Mucosa of descending colon (tissue), 3 donors: ENCODE measurements around the gene BEAN1. TPM values are rescaled to one million over a fixed set of nuclear protein-coding genes. Genes with fewer than 3 reads are reported as not detected.
A peak's percentile ranks its signal among the peaks of the same experiment; 100 is the strongest.

Experiments used
- ATAC-seq: fragments of 200-7000 bp; cut with Tn5 transposase; one replicate; pipeline ENCODE4 v1.9.1; 2020; ENCODE audit warnings: mild to moderate bottlenecking, moderate library complexity
- DNase-seq, 3 donors: peaks; one replicate each; pipeline ENCODE4 v3.0.0-alpha.2; 2020
- H3K36me3 ChIP-seq: fragments of 200-600 bp; one replicate; pipeline ENCODE4 v1.8.0; 2021; ENCODE audit warnings: low read depth, mild to moderate bottlenecking
- H3K4me1 ChIP-seq: fragments of 200-600 bp; one replicate; pipeline ENCODE4 v1.8.0; 2021; ENCODE audit warnings: low read depth, mild to moderate bottlenecking
- H3K4me3 ChIP-seq: fragments of 200-600 bp; one replicate; pipeline ENCODE4 v1.8.0; 2021; ENCODE audit warnings: mild to moderate bottlenecking
- H3K9me3 ChIP-seq: fragments of 200-600 bp; one replicate; pipeline ENCODE4 v1.8.0; 2021; ENCODE audit warnings: mild to moderate bottlenecking
- CTCF ChIP-seq: fragments of 200-600 bp; IDR thresholded peaks from one replicate; pipeline ENCODE4 v1.8.0; 2022; ENCODE audit warnings: antibody characterized with exemption, mild to moderate bottlenecking
- intact Hi-C, 2 donors: fragments of 100-400 bp; cut with DNase I in 1 of 2; cut with micrococcal nuclease in 1 of 2; formaldehyde crosslinking; loops; one replicate each; pipeline versions ENCODE4 v1.11.0 to v1.11.1; 2022; cut with DNase I, micrococcal nuclease
- total RNA-seq, 3 donors: library from RNA; stranded (reverse); fragmentation: NEBNext Ultra II Directional in 2 of 3; extraction: Animal tissue kit (Norgen Biotek cat#: 25700) in 2 of 3; gene quantifications; one replicate each; pipeline versions ENCODE4 v1.2.1 to v1.2.4, GENCODE V29; 2021 to 2023
- donor health status: DM: no; HTN: no; CAD: no; lungs with moderate emphysema.
- donor health status: DM: no; HTN: no; CAD: no.
- donor health status: DM: no; HTN: yes; CAD: no.

BEAN1 gene
- total RNA-seq, 3 donors from 2014 or later, result 0.22 TPM; not detected in 2

- no peak for TF ChIP-seq CTCF
- Histone ChIP-seq H3K36me3 (peaks cover 4% of the 10 kb centered on the region), H3K9me3 (no peaks in the 10 kb centered on the region), H3K4me3 (no peak overlapping the region), H3K4me1 (peaks cover 24% of the 10 kb centered on the region)
- DNase-seq (peak in 1 of 3 donors; percentile 41), ATAC-seq (peak; percentile 41)
- intact Hi-C loops, result no loop called here
These were observed 88.8 kb downstream of the BEAN1 start for GRCh38 chr16:66515596-66516508.

DNA sequence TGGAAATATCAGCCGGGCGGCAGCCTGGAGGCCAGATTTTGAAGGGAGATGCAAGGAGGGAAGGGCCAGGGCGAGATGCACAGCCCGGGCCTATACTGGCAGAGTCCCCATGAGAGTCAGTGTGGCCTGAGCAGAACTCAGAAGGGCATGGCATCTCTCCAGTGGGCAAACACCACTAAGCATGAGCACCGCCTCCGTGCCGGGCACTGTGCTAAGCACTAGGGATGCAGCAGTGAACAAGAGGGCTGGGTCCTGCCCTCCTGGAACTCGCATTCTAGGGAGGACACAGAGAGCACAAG, 89.4 kb downstream of the BEAN1 start:
- intact Hi-C loops, result no loop called here
- ATAC-seq (no peak), DNase-seq (no peak)
- Histone ChIP-seq H3K36me3 (peaks cover 4% of the 10 kb centered on the region), H3K4me1 (peaks cover 24% of the 10 kb centered on the region), H3K4me3 (no peak overlapping the region), H3K9me3 (no peaks in the 10 kb centered on the region)
- TF ChIP-seq CTCF, result no peak

GRCh38 chr16:66516808-66517585, 89.9 kb downstream of the BEAN1 start:
- intact Hi-C loops, result no loop called here
- TF ChIP-seq CTCF, result no peak
- peak; percentile 96 to 98 (median 97) for DNase-seq
- H3K4me3 ChIP-seq, result no peak overlapping the region
- peak; percentile 95 for ATAC-seq
- H3K9me3 ChIP-seq, result no peaks in the 10 kb centered on the region
- peaks cover 24% of the 10 kb centered on the region for H3K4me1 ChIP-seq
- H3K36me3 ChIP-seq, result peaks cover 4% of the 10 kb centered on the region

- Histone ChIP-seq H3K4me1 (peaks cover 24% of the 10 kb centered on the region), H3K4me3 (no peak overlapping the region), H3K36me3 (peaks cover 4% of the 10 kb centered on the region), H3K9me3 (no peaks in the 10 kb centered on the region)
- ATAC-seq (no peak), DNase-seq (peak in 1 of 3 donors; percentile 58)
- intact Hi-C loops, result no loop called here
- TF ChIP-seq CTCF, result no peak
These were observed 90.6 kb downstream of the BEAN1 start for GRCh38 chr16:66517586-66518263.

GRCh38 chr16:66519482-66520373, 92.6 kb downstream of the BEAN1 start:
- no peaks in the 10 kb centered on the region for H3K9me3 ChIP-seq
- no peak for TF ChIP-seq CTCF
- peaks cover 24% of the 10 kb centered on the region for H3K4me1 ChIP-seq
- intact Hi-C loops, result no loop called here
- peaks cover 4% of the 10 kb centered on the region for H3K36me3 ChIP-seq
- no peak for ATAC-seq
- no peak overlapping the region for H3K4me3 ChIP-seq
- no peak for DNase-seq
